DMS153 treated with DMSO at 0.1 percent for 48 hours (cell line): Measurements from ENCODE around the gene SPAG5.
"Not testable (repeated sequence)": the region's sequence is repeated elsewhere in the genome, so short reads cannot be mapped to it uniquely, and the experiment has no call there.

Experiments used
- DNase-seq: peaks from one replicate; lab custom pipeline; 2025; ENCODE audit not compliant: unreplicated experiment; lab: John Stamatoyannopoulos, UW

The SPAG5 gene

GRCh38 chr17:28612936-28613872, 14.4 kb upstream of the SPAG5 start:
- DNase-seq = peak; percentile 44

- DNase-seq = peak; percentile 26
Measured at GRCh38 chr17:28612531-28612930, 13.7 kb upstream of the SPAG5 start.

- no peak for DNase-seq
Measured at GRCh38 chr17:28610376-28610775, 11.6 kb upstream of the SPAG5 start.

- DNase-seq = not testable (repeated sequence)
Measured at GRCh38 chr17:28604031-28604430, 5.2 kb upstream of the SPAG5 start.

- peak; percentile 61 for DNase-seq
Measured at GRCh38 chr17:28599311-28600184, 723 bp upstream of the SPAG5 start.

- no peak for DNase-seq
Measured at GRCh38 chr17:28598389-28598788, 436 bp downstream of the SPAG5 start.

GRCh38 chr17:28597606-28598383, 1.0 kb downstream of the SPAG5 start:
- DNase-seq = no peak

- DNase-seq = no peak
Measured at GRCh38 chr17:28592260-28592659, 6.6 kb downstream of the SPAG5 start.

- DNase-seq = no peak
Measured at GRCh38 chr17:28585851-28586250, 13.0 kb downstream of the SPAG5 start.

- no peak for DNase-seq
Measured at GRCh38 chr17:28584434-28584833, 14.4 kb downstream of the SPAG5 start.

- no peak for DNase-seq
Measured at GRCh38 chr17:28582513-28582912, 16.3 kb downstream of the SPAG5 start.

GRCh38 chr17:28580959-28581358, 17.9 kb downstream of the SPAG5 start:
- DNase-seq = no peak

- DNase-seq = no peak
Measured at GRCh38 chr17:28579526-28579925, 19.3 kb downstream of the SPAG5 start.

GRCh38 chr17:28578246-28579195, 20.3 kb downstream of the SPAG5 start:
- DNase-seq = no peak

GRCh38 chr17:28577466-28577824, 21.4 kb downstream of the SPAG5 start:
- DNase-seq = no peak

GRCh38 chr17:28576758-28577465, 21.9 kb downstream of the SPAG5 start, which contains the start of gene ALDOC:
Gene ALDOC, minus strand, starts transcription at chr17:28576895. Its CDS starts 1,363 bp downstream, at chr17:28575532.
- peak; percentile 96 for DNase-seq

- DNase-seq = not testable (repeated sequence)
Measured at GRCh38 chr17:28576016-28576415, 22.8 kb downstream of the SPAG5 start.

- no peak for DNase-seq
Measured at GRCh38 chr17:28575126-28575795, 23.6 kb downstream of the SPAG5 start.

GRCh38 chr17:28574526-28574925, 24.3 kb downstream of the SPAG5 start:
- no peak for DNase-seq
